Stomach (tissue), 4 donors: ENCODE results near the gene APEX1.

ENCODE experiments used
- CTCF ChIP-seq, 7 experiments: fragments of 450-650 bp in 4 of 7; fragments of 200-600 bp in 3 of 7; sonication (generic) in 3 of 7; IDR thresholded peaks; one replicate each; pipeline ENCODE4 v1.5.1; 2016 to 2019; ENCODE audit warnings: antibody characterized with exemption in 7 of 7, control low read depth in 2 of 7, mild to moderate bottlenecking in 1 of 7
- POLR2A ChIP-seq, 4 donors: fragments of 450-650 bp; IDR thresholded peaks; one replicate each; pipeline ENCODE4 v1.6.1; 2016; ENCODE audit warnings: antibody characterized with exemption in 4 of 4, control low read depth in 2 of 4, mild to moderate bottlenecking in 1 of 4, moderate library complexity in 1 of 4

- TF ChIP-seq CTCF (IDR thresholded peaks at IDR 0.05) (no peak), POLR2A (IDR thresholded peaks at IDR 0.05) (no peak)
Observed at GRCh38 chr14:20428802-20429201, 26.2 kb upstream of the APEX1 start.
